ENCODE results near the gene RAD51B. TPM values are rescaled to one million over a fixed set of nuclear protein-coding genes. Genes with fewer than 3 reads are reported as not detected.

RAD51B gene
- total RNA-seq, 2 donors from 2014 or later, result 42.6 to 50.0 TPM

GRCh38 chr14:67851785-67852410 is 32.3 kb downstream of the RAD51B start:
- Mint-ChIP-seq H3K4me1 (ENCODE audit: low read depth) (no peaks in the 10 kb centered on the region), H3K4me3 (no peak overlapping the region), H3K27ac (no peak overlapping the region), H3K27me3 (ENCODE audit: low read depth) (no peaks in the 10 kb centered on the region), H3K36me3 (ENCODE audit: insufficient read depth in 2 of 2) (peaks cover 10 to 13% of the 10 kb centered on the region in 2 donors), H3K9me3 (peaks cover 2 to 3% of the 10 kb centered on the region in 2 donors)
- ATAC-seq (replicated peaks in 1 of 2) (no peak), DNase-seq (no peak)

GRCh38 chr14:67852926-67853604 is 33.5 kb downstream of the RAD51B start:
- ATAC-seq (replicated peaks in 1 of 2), result no peak
- H3K9me3 Mint-ChIP-seq, result peaks cover 0 to 3% of the 10 kb centered on the region in 2 donors
- no peak overlapping the region for H3K27ac Mint-ChIP-seq
- peaks cover 3 to 9% of the 10 kb centered on the region in 2 donors for H3K36me3 Mint-ChIP-seq (ENCODE audit: insufficient read depth in 2 of 2)
- no peak overlapping the region for H3K4me3 Mint-ChIP-seq
- no peak for DNase-seq
- no peaks in the 10 kb centered on the region for H3K27me3 Mint-ChIP-seq (ENCODE audit: low read depth)
- H3K4me1 Mint-ChIP-seq (ENCODE audit: low read depth), result peaks cover under 1% of the 10 kb centered on the region

- no peaks in the 10 kb centered on the region for H3K9me3 Mint-ChIP-seq
- ATAC-seq (replicated peaks in 1 of 2), result no peak
- no peak overlapping the region for H3K27ac Mint-ChIP-seq
- no peak for DNase-seq
- H3K36me3 Mint-ChIP-seq (ENCODE audit: insufficient read depth in 2 of 2), result peaks cover 3 to 5% of the 10 kb centered on the region in 2 donors
- no peaks in the 10 kb centered on the region for H3K27me3 Mint-ChIP-seq (ENCODE audit: low read depth)
- H3K4me1 Mint-ChIP-seq (ENCODE audit: low read depth), result peaks cover 7% of the 10 kb centered on the region
- no peak overlapping the region for H3K4me3 Mint-ChIP-seq
Measured at GRCh38 chr14:67853715-67854114, 34.1 kb downstream of the RAD51B start.

GRCh38 chr14:67856827-67857226 is 37.2 kb downstream of the RAD51B start:
- Mint-ChIP-seq H3K4me1 (ENCODE audit: low read depth) (peaks cover 13% of the 10 kb centered on the region), H3K27me3 (ENCODE audit: low read depth) (no peaks in the 10 kb centered on the region), H3K9me3 (no peaks in the 10 kb centered on the region), H3K4me3 (no peak overlapping the region), H3K36me3 (ENCODE audit: insufficient read depth in 2 of 2) (peaks cover 0 to 1% of the 10 kb centered on the region in 2 donors), H3K27ac (no peak overlapping the region)
- DNase-seq (no peak), ATAC-seq (replicated peaks in 1 of 2) (no peak)

GRCh38 chr14:67857778-67858350 is 38.3 kb downstream of the RAD51B start:
- Mint-ChIP-seq H3K27ac (no peak overlapping the region), H3K4me3 (no peak overlapping the region), H3K9me3 (no peaks in the 10 kb centered on the region), H3K4me1 (ENCODE audit: low read depth) (peaks cover 13% of the 10 kb centered on the region), H3K27me3 (ENCODE audit: low read depth) (no peaks in the 10 kb centered on the region), H3K36me3 (ENCODE audit: insufficient read depth in 2 of 2) (peaks cover 0 to 1% of the 10 kb centered on the region in 2 donors)
- DNase-seq, result no peak
- no peak for ATAC-seq (replicated peaks in 1 of 2)

- H3K4me1 Mint-ChIP-seq (ENCODE audit: low read depth), result peaks cover 21% of the 10 kb centered on the region
- ATAC-seq (replicated peaks in 1 of 2) (no peak), DNase-seq (no peak)
- H3K36me3 Mint-ChIP-seq (ENCODE audit: insufficient read depth in 2 of 2), result peaks cover 0 to 1% of the 10 kb centered on the region in 2 donors
- no peaks in the 10 kb centered on the region for H3K27me3 Mint-ChIP-seq (ENCODE audit: low read depth)
- H3K27ac Mint-ChIP-seq, result no peak overlapping the region
- H3K4me3 Mint-ChIP-seq, result no peak overlapping the region
- no peaks in the 10 kb centered on the region for H3K9me3 Mint-ChIP-seq
Measured at GRCh38 chr14:67859169-67859749, 39.7 kb downstream of the RAD51B start.

- no peaks in the 10 kb centered on the region for H3K9me3 Mint-ChIP-seq
- H3K4me3 Mint-ChIP-seq, result no peak overlapping the region
- H3K4me1 Mint-ChIP-seq (ENCODE audit: low read depth), result peaks cover 19% of the 10 kb centered on the region
- peaks cover 1 to 11% of the 10 kb centered on the region in 2 donors for H3K36me3 Mint-ChIP-seq (ENCODE audit: insufficient read depth in 2 of 2)
- H3K27me3 Mint-ChIP-seq (ENCODE audit: low read depth), result no peaks in the 10 kb centered on the region
- DNase-seq (no peak), ATAC-seq (replicated peaks in 1 of 2) (no peak)
- H3K27ac Mint-ChIP-seq, result no peak overlapping the region
Measured at GRCh38 chr14:67863223-67863622, 43.6 kb downstream of the RAD51B start.

GRCh38 chr14:67875175-67876006 is 55.8 kb downstream of the RAD51B start:
- H3K9me3 Mint-ChIP-seq, result peaks cover 0 to 2% of the 10 kb centered on the region in 2 donors
- H3K4me1 Mint-ChIP-seq (ENCODE audit: low read depth), result no peaks in the 10 kb centered on the region
- no peak overlapping the region for H3K4me3 Mint-ChIP-seq
- no peak for DNase-seq
- no peak for ATAC-seq (replicated peaks in 1 of 2)
- H3K27me3 Mint-ChIP-seq (ENCODE audit: low read depth), result no peaks in the 10 kb centered on the region
- no peaks in the 10 kb centered on the region for H3K36me3 Mint-ChIP-seq (ENCODE audit: insufficient read depth in 2 of 2)
- no peak overlapping the region for H3K27ac Mint-ChIP-seq

- Mint-ChIP-seq H3K4me1 (ENCODE audit: low read depth) (peaks cover 8% of the 10 kb centered on the region), H3K4me3 (no peak overlapping the region), H3K27ac (no peak overlapping the region), H3K9me3 (no peaks in the 10 kb centered on the region), H3K27me3 (ENCODE audit: low read depth) (no peaks in the 10 kb centered on the region), H3K36me3 (ENCODE audit: insufficient read depth in 2 of 2) (no peaks in the 10 kb centered on the region)
- no peak for DNase-seq
- ATAC-seq (replicated peaks in 1 of 2), result no peak
Measured at GRCh38 chr14:67879026-67879425, 59.4 kb downstream of the RAD51B start.

- DNase-seq, result peak in 1 of 2 donors; percentile 3
- H3K27ac Mint-ChIP-seq, result no peak overlapping the region
- peaks cover 14% of the 10 kb centered on the region for H3K4me1 Mint-ChIP-seq (ENCODE audit: low read depth)
- no peaks in the 10 kb centered on the region for H3K27me3 Mint-ChIP-seq (ENCODE audit: low read depth)
- no peaks in the 10 kb centered on the region for H3K9me3 Mint-ChIP-seq
- H3K36me3 Mint-ChIP-seq (ENCODE audit: insufficient read depth in 2 of 2), result no peaks in the 10 kb centered on the region
- no peak overlapping the region for H3K4me3 Mint-ChIP-seq
- ATAC-seq (replicated peaks in 1 of 2), result peak; percentile 69 to 82
Measured at GRCh38 chr14:67881225-67881624, 61.6 kb downstream of the RAD51B start.

GRCh38 chr14:67882986-67883555 is 63.5 kb downstream of the RAD51B start:
- DNase-seq (no peak), ATAC-seq (replicated peaks in 1 of 2) (no peak)
- Mint-ChIP-seq H3K4me1 (ENCODE audit: low read depth) (peaks cover 14% of the 10 kb centered on the region), H3K36me3 (ENCODE audit: insufficient read depth in 2 of 2) (peaks cover 0 to 1% of the 10 kb centered on the region in 2 donors), H3K9me3 (no peaks in the 10 kb centered on the region), H3K4me3 (no peak overlapping the region), H3K27ac (no peak overlapping the region), H3K27me3 (ENCODE audit: low read depth) (no peaks in the 10 kb centered on the region)

- no peak for DNase-seq
- peaks cover 0 to 1% of the 10 kb centered on the region in 2 donors for H3K36me3 Mint-ChIP-seq (ENCODE audit: insufficient read depth in 2 of 2)
Measured at GRCh38 chr14:67883717-67884116, 64.1 kb downstream of the RAD51B start.

More at GRCh38 chr14:67883717-67884116, 64.1 kb downstream of the RAD51B start:
- H3K9me3 Mint-ChIP-seq, result no peaks in the 10 kb centered on the region
- no peak overlapping the region for H3K4me3 Mint-ChIP-seq
- ATAC-seq (replicated peaks in 1 of 2), result no peak
- H3K4me1 Mint-ChIP-seq (ENCODE audit: low read depth), result peaks cover 14% of the 10 kb centered on the region
- no peak overlapping the region for H3K27ac Mint-ChIP-seq
- no peaks in the 10 kb centered on the region for H3K27me3 Mint-ChIP-seq (ENCODE audit: low read depth)
